Glutamatergic neuron (in vitro differentiated cells): ENCODE results near the gene CHKA. TPM values are rescaled to one million over a fixed set of nuclear protein-coding genes. Genes with fewer than 3 reads are reported as not detected.
A peak's percentile ranks its signal among the peaks of the same experiment; 100 is the strongest.

ENCODE experiments used
- DNase-seq: peaks from one replicate; pipeline ENCODE4 v3.0.0; 2022
- H3K27ac Mint-ChIP-seq: one replicate; pipeline ENCODE4 v1.8.0; 2020; ENCODE audit warnings: mild to moderate bottlenecking, mixed read lengths, inconsistent platforms; ENCODE audit not compliant: unreplicated experiment
- H3K27me3 Mint-ChIP-seq: one replicate; pipeline ENCODE4 v1.8.0; 2020; ENCODE audit warnings: mild to moderate bottlenecking, moderate library complexity, mixed read lengths, inconsistent platforms; ENCODE audit not compliant: unreplicated experiment
- H3K36me3 Mint-ChIP-seq: one replicate; pipeline ENCODE4 v1.8.0; 2020; ENCODE audit warnings: mild to moderate bottlenecking, mixed read lengths, inconsistent platforms; ENCODE audit not compliant: unreplicated experiment
- H3K4me1 Mint-ChIP-seq: one replicate; pipeline ENCODE4 v1.8.0; 2020; ENCODE audit warnings: mild to moderate bottlenecking, low read depth, mixed read lengths, inconsistent platforms; ENCODE audit not compliant: unreplicated experiment
- H3K4me3 Mint-ChIP-seq: one replicate; pipeline ENCODE4 v1.8.0; 2020; ENCODE audit warnings: mild to moderate bottlenecking, mixed read lengths, inconsistent platforms; ENCODE audit not compliant: unreplicated experiment
- H3K9me3 Mint-ChIP-seq: one replicate; pipeline ENCODE4 v1.8.0; 2020; ENCODE audit warnings: mild to moderate bottlenecking, moderate library complexity, mixed read lengths, inconsistent platforms; ENCODE audit not compliant: unreplicated experiment
- total RNA-seq: library from RNA; stranded (reverse); fragmentation: NEBNext Ultra II Directional; extraction: Animal tissue kit (Norgen Biotek cat#: 25700); gene quantifications from one replicate; pipeline ENCODE4 v1.2.1, GENCODE V29; 2021; ENCODE audit not compliant: unreplicated experiment
- TF ChIP-seq, protein P1 (sequence below): fragments of 200-600 bp; sonication (generic); IDR thresholded peaks from one replicate; pipeline ENCODE4 v1.5.0; 2021; ENCODE audit not compliant: partially characterized antibody, unreplicated experiment

Gene CHKA
- total RNA-seq, 1 donor from 2014 or later = 74.1 TPM

- Mint-ChIP-seq H3K27ac (no peak overlapping the region), H3K9me3 (peaks cover 2% of the 10 kb centered on the region), H3K27me3 (peaks cover 12% of the 10 kb centered on the region), H3K4me3 (no peak overlapping the region), H3K36me3 (no peaks in the 10 kb centered on the region), H3K4me1 (peaks cover 6% of the 10 kb centered on the region)
- TF ChIP-seq, protein P1, sequence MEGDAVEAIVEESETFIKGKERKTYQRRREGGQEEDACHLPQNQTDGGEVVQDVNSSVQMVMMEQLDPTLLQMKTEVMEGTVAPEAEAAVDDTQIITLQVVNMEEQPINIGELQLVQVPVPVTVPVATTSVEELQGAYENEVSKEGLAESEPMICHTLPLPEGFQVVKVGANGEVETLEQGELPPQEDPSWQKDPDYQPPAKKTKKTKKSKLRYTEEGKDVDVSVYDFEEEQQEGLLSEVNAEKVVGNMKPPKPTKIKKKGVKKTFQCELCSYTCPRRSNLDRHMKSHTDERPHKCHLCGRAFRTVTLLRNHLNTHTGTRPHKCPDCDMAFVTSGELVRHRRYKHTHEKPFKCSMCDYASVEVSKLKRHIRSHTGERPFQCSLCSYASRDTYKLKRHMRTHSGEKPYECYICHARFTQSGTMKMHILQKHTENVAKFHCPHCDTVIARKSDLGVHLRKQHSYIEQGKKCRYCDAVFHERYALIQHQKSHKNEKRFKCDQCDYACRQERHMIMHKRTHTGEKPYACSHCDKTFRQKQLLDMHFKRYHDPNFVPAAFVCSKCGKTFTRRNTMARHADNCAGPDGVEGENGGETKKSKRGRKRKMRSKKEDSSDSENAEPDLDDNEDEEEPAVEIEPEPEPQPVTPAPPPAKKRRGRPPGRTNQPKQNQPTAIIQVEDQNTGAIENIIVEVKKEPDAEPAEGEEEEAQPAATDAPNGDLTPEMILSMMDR = no peak
- no peak for DNase-seq
Measured at GRCh38 chr11:68007498-68008380, 113.4 kb downstream of the CHKA start.

GRCh38 chr11:68006606-68007166 lies 114.5 kb downstream of the CHKA start:
- Mint-ChIP-seq H3K36me3 (no peaks in the 10 kb centered on the region), H3K27me3 (peaks cover 16% of the 10 kb centered on the region), H3K27ac (no peak overlapping the region), H3K4me1 (peaks cover 9% of the 10 kb centered on the region), H3K4me3 (no peak overlapping the region), H3K9me3 (peaks cover 3% of the 10 kb centered on the region)
- TF ChIP-seq, protein P1 = no peak
- no peak for DNase-seq

- peaks cover 7% of the 10 kb centered on the region for H3K4me1 Mint-ChIP-seq
- TF ChIP-seq, protein P1 = no peak
- H3K36me3 Mint-ChIP-seq = no peaks in the 10 kb centered on the region
- H3K9me3 Mint-ChIP-seq = peaks cover 2% of the 10 kb centered on the region
- H3K27ac Mint-ChIP-seq = no peak overlapping the region
- DNase-seq = no peak
- H3K27me3 Mint-ChIP-seq = peaks cover 16% of the 10 kb centered on the region
- H3K4me3 Mint-ChIP-seq = peak overlapping the region; percentile 74
Measured at GRCh38 chr11:68004551-68005335, 116.4 kb downstream of the CHKA start.

DNA sequence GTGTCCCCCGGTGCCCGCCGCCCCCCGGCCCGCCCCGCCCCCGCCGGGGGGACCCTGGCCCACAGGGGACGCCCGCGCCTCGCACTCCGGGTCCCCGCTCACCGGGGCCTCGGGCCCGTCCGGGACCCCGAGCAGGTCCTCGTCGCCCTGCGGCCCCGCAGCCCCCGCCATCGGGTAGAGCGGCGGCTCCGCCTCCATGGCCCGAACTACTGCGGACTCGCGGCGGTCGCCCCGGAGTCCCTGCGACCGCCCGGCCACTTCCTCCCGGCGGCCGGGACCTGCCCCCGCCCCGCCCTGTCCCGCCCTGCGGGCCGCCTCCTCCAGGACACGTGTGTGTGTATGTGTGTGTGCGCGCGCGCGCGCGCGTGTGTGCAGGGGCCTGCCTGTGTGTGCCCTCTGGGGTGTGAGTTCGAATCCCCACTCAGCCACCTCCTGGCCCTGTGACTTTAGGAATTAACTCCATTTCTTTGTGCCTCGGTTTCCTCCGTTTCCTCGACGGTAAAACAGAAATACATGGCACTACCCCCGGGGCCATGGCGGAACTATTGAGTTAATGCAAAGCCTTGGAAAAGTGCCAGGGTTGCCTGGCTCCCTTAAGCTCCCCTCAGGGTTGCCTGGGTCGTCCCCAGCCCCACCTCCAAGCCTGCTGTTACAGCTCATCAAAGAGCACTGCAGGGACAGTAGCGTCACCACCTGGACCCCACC lies 117.2 kb downstream of the CHKA start, which contains the start of gene UNC93B1:
UNC93B1 (minus strand) TSS at position 252 of the 705 bp plus-strand sequence; CDS start at position 198, 54 bp downstream.
- TF ChIP-seq, protein P1 = no peak
- Mint-ChIP-seq H3K9me3 (peaks cover 2% of the 10 kb centered on the region), H3K4me1 (peaks cover 3% of the 10 kb centered on the region), H3K36me3 (no peaks in the 10 kb centered on the region), H3K27me3 (peaks cover 14% of the 10 kb centered on the region), H3K4me3 (peak within 1 kb of the TSS; percentile 84), H3K27ac (no peak within 1 kb of the TSS)
- DNase-seq = peak; percentile 51
